Measurements from ENCODE around the gene AGBL1.
"Not testable (repeated sequence)": the region's sequence is repeated elsewhere in the genome, so short reads cannot be mapped to it uniquely, and the experiment has no call there.

The AGBL1 gene

DNA sequence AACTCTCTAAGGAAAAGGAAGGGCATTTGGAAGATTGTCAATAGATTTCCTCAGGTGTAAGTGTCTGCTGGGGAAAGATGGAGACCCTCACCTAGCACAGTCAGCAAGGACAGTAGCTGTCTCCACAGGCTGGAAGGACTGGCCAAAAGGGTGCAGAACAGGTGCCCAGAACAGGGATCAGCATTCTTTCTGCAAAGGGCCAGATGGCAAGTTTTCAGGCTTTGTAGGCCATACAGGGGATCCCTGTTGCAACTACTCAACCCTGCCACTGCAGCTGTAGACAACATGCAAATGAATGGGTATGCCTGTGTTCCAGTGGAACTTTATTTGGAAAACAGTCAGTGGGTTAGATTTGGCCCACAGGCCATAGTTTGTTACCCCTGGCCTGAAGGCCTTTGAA, 8.1 kb downstream of the AGBL1 start:
- DNase-seq, result no peak

DNA sequence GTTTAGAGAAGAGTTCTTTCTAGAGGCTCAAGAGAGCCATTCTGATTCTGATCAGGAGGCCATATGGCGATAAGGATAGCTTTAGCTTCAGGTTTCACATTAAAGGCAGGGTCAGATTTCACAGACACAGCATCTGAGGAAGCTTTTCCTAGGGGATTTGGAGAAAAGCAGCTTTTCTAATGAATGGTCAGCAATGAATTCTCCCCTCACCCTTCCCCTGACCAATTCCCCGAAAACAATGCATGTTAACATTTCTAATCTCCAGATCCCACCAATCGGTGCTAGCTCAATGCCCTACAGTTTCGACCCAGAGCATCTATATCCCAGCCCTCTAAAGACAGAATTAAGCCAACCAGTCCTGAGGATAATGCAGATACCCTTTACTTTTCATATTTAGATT, 9.8 kb downstream of the AGBL1 start:
- no peak for DNase-seq

DNA sequence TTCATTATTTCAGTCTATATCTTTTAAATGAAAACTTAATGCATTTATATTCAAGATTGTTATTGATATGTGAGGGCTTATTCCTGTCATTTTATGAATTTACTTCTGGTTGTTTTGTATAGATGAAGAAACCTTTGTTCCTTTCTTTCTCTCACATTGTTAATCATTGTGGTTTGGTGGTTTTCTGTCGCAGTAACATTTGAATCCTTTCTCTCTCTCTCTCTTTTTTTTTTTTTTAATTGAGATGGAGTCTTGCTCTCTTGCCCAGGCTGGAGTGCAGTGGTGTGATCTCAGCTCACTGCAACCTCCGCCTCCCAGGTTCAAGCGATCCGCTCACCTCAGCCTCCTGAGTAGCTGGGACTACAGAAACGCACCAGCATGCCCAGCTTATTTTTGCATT, 22.1 kb downstream of the AGBL1 start:
- no peak for DNase-seq

DNA sequence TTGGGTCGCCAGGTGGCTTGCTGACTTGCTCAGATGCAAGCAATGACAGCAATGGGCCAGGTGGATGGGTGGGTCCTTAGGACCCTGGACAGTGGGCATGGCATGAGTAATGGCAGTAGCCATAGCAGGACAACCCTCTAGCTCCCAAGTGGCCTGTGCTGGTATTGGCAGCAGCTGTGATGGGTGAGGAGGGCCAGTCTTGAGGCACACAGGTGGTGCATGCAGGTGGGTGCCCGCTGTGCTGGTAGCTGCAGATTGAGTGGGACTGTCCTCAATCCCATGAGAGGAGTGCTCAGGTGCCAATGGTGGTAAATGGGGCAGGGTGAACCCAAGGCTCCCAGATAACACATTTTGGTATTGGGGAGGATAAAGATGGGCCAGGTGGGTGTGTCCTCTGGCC, 24.2 kb downstream of the AGBL1 start:
- DNase-seq, result no peak

DNA sequence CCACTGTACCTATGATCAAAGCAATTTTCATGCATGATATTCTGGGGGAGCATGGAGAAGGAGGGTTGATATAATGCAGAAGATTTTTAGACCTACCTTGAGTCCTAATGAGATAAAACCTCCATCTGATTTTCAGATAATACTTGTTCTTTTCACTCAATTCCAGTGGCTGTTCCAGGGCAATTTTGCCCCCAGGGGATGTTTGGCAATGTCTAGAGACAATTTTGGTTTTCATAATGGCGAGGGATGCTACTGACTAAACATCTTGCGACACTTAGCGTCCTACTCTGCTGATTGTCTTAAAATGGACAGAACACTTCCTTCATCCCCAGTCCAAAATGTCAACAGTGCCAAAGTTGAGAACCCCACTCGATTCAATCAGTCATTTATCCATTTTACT, 26.6 kb downstream of the AGBL1 start:
- DNase-seq, result no peak

DNA sequence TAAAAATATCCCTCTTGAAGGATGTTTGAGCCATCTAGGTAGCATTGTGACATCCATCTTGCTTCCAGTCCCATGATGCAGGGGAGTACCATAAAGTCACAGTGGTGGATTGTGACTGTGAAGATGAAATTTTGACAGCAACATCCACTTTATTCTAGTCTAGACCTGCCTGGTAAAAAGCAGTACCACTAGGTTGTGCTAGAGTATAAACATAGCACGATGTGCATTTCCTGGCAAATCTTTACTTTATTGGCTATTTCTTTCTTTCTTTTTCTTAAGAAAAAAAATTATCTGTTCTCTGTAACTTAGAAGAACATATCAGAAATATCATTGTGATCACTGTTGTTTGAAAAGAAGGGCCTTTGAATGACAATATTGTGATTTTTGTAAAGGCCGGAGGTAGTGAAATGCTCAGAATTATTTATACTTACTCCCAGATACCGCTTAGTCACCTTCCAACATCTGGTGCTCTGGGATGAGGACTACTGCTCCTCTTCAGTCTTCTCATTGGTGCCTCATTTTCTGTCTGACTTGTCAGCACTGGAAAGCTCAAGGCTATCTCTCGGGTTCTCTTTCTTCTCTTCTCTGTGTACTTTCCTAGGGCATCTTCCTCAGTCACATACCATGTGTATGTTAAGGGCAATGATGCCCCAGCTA, 35.6 kb downstream of the AGBL1 start:
- DNase-seq, result no peak

DNA sequence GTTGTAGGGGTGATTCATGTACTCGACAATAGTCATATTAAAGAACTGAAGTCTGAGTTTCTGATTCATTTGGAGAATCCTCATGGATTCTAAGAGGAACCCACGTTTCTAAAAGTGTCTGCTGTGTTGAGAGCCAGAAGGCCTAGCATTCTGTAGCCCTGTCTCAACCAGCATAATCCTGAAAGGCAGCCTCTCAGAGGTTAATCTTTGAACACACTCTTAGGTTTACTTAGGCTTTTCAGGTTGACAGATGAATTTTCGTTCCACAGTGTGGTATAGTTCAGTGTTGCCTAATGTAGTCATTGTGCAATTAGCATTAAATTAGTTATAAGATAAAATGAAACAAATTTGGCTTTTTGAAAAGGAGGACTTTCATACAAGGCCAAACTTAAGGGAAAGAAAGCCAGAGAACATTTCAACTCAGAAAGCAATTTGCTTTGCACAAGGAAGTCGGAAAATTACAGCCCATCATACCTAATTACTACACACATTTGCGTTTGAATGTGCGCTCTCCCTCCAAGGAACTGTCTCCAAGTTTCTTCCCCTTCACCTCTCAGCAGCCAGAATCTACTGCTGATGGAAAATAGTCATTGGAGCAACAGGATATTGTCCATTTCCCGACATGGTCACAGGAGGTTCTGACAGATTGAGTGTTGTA, 42.0 kb downstream of the AGBL1 start:
- no peak for DNase-seq

DNA sequence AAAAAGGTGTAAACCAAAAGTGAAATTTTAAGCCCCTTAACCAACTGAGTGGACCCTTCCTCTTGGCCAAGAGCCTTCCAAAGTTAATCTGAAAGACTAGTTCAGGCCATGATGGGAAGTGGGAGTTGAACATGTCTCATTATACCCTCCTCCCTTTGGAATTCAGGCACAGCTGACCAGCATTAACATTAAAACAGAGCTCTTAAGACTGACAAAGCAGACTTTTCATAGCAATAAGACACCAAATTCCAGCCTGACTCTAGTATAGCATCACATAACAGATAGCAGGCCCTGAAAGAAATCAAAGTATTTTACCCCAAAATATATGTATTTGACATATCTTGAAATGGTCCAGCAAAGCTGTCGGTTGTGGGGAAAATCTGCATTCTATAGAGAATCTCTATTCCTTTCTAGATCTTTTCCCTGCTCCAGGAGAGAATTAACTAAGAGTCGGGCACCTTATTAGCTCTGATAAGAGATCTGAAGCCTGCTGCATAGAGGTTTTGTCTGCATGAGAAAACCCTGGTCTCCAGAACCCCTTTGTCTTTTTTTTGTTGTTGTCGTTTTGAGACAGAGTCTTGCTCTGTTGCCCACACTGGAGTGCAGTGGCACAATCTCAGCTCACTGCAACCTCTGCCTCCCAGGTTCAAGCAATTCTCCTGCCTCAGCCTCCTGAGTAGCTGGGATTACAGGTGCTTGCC, 43.2 kb downstream of the AGBL1 start:
- DNase-seq, result not testable (repeated sequence)

DNA sequence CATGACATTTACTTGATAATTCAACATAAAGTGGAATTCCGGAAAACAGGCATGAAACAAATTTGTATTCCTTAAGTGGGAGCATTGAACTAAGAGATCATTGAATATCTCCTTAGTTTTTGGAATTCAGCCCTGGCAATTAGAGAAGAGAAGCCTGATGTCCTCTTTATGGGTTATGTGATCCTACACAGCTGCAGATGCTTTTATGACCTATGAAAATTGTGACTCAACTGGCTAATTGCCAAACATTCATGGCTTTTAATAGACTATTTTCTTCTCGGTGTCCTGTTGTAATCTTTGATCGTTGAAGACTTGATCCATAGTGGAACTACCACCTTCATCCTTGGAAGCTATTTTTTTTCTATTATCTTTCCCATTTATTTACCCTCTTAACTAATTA, 46.1 kb downstream of the AGBL1 start:
- no peak for DNase-seq

DNA sequence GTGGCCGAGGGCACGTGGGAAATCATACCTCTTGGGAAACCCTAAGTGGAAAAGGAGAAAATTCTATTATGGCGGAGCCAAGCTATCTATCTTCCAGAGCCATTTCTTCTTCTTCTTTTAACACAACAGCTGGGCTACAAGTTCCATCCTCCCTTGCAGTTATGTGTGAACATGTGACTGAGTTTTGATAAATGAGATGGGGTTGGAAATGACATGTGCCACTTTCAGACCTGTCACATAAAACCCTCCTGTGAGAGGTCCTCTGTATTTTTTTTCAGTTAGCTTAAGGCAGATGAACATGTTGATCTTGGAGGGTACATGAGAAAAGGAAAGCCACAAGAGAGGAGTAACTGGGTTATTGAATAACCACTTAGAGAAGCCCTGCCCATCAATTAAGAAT, 47.9 kb downstream of the AGBL1 start:
- no peak for DNase-seq

DNA sequence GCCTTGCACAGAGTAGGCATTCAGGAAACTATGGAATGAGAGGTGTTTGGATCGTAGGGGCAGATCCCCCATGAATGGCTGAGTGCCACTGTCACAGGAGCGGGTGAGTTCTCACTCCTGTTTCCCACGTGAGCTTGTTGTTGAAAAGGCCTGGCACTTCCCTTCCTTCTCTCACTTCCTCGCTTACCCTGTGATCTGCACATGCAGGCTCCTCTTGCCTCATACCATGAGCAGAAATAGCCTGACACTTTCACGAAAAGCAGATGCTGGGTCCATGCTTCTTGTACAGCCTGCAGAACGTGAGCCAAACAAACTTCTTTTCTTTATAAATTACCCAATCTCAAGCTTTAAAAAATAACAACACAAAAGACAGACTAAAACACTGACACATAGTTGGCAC, 55.4 kb downstream of the AGBL1 start:
- no peak for DNase-seq

DNA sequence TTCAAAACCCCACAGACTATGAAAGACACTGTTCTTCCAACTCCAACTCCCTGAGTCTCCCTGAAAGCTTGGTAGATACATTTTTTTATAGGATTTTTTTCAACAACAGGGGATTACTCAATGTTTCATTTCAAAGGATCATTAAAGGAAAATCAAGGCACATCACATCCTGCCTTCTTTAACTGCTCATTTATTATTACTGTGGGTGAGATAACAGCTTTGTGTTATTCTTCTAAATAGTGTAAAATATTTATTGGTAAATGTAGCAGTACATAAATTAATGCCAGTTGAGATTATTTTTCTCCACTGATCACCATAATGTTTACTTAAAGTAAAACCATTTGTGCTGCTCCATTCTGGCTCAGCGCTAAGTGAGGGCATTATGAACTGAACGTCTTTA, 57.2 kb downstream of the AGBL1 start:
- no peak for DNase-seq

DNA sequence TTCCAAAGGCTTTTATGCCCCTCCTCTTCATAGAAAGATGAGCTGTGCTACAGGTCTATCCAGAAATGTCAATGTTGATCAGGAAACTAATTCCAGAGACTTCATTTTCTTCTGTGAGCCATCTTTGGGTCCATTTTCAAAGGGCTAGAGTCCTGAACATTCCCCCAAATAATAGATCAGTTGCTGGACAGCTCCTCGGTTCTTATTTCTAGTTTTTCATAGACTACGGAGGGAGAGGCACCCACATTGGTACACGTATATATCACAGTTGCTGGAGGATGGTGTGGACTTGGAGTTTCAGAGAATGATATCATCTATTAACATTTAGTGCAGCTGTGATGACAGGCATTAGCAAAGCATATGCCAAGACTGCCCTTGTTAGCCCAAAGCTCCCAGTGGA, 59.1 kb downstream of the AGBL1 start:
- DNase-seq, result no peak

DNA sequence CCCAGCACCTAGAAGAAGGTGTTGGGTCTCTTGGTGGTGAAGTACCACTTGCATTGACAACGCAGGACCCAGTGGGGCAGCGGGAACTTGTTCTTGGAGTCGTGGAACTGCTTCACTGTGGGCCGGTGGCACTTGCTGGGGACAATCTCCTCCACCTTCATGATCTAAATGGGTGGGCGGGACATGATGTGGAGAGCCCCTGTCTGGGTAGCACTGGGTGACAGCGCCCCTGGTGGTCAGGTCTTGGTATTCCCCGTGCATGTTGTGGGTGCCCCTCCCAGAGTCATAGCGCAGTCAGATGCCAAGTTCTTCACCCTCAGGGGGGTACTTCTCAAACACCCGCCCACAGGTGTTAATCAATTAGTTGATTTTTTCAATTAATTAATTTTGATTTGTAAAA, 60.2 kb downstream of the AGBL1 start:
- no peak for DNase-seq

DNA sequence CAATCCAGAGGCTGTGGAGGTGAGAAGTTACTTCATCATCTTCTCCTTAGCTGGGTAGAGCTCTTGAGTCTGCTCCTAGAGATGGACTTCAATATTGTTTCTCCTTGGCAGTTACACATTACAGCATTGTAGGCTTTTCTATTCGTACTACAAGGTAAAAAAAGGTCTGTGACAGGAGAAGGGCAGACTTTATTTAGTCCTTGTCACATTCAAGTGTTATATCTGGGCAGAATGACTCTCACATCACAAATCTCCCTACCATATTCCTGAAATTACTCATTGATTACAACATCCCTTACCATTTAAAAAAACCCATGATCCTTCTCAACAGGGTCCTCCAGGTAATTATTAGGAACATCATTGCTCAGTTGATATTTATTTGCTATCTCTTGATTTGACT, 75.0 kb downstream of the AGBL1 start:
- DNase-seq, result no peak

DNA sequence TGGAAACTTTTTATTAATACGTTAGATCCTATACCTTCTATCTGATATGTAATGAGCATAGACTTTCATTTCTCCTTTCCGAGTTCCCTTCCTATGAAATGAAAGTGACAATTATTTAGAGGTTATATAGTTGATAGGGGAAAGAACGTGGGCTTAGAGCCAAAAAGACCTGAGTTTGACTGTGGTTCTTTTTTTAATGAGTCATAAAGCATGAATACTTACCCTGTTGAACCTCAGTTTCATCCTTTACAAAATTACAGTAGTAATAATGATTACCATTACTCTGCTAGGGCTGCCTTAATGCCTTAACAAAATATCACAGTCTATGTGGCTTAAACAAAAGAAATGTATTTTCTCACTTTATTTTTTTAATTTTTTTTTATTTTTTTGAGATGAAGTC, 75.9 kb downstream of the AGBL1 start:
- no peak for DNase-seq

DNA sequence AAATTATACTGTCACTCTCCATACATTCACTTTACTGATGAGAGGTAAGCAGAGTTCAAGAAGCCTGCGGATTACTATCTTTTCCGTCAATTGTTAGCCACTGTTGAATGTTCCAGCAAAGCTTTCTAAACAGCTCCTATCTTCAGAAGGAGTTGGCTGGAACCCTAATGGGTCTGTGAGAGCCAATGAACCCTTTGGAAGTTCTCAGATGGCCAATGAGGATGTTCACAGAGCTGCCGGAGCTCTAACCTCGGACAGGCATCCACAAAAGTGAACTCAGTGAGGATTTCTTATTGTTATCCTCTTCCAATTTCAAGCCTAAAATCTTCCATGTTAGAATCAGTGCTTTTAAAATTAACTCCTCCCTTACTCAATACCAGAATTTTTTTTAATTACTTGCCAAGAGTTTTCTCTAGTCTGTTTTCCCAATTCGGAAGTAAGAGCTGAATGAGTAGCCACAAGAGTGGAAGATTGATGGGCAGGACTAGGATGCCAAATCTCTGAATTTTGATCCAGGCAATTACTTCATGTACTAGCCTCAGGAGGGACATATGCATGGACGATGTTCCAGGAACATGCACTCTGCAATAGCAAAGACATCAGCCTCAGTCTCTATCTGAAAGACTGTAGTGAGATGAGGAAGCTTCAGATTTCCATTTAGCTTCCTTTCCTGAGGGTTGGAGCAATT, 78.1 kb downstream of the AGBL1 start:
- DNase-seq, result no peak

DNA sequence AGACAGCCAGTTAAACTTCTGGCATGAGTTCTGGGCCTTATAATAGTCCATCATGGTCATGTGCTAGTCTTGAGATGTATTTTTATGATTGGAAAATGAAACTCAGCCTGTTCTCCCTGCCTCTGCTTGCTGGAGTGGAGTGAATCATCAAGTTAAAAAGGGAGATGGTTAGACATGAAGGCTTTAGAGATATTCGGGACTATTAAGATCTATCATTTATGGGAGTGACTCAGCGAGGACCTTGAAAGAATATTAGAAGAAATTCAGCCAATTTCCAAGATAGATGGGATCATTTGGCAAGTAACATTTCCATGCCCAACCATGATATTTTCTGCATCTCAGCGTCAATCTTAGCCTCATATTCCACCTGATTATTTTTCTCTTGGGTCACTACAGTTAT, 79.8 kb downstream of the AGBL1 start:
- DNase-seq, result no peak

DNA sequence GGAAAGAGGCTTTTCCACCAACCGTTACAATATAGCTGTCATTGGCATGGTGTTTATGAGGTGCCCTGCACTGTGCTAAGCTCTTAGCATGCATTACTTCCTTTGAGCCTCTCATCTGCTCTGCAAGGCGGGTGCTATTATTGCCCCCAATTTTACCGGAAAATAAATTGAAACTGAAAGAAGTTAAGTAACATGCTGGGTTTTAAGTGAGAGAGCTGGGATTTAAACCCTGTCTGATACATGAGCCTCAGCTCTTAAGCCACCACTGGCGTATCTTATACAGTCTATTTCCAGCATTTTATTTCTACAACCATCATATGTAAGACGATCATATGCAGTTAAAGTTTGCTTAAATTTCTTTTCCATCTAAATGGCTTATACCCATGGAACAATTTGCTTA, 81.6 kb downstream of the AGBL1 start:
- no peak for DNase-seq

DNA sequence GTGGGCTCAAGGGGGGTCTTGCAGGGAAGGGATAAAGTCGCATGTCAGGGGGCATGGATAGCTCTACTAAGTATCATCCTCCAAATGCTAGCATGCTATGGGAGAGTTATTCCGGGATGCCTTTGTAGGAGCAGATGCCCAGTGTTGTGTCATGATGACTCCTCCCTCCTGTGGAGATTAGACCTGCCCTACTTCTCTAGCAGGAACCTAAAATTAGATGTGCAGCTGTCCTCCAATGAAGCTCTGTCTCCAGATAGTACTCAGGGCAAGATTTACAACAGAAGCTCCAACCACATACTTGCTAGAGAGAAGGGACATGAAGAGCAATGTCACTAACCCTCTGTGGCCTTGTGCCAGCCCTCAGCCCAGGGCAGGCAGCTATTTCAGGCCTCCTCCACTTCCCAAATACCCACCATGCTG, 82.5 kb downstream of the AGBL1 start:
- no peak for DNase-seq

DNA sequence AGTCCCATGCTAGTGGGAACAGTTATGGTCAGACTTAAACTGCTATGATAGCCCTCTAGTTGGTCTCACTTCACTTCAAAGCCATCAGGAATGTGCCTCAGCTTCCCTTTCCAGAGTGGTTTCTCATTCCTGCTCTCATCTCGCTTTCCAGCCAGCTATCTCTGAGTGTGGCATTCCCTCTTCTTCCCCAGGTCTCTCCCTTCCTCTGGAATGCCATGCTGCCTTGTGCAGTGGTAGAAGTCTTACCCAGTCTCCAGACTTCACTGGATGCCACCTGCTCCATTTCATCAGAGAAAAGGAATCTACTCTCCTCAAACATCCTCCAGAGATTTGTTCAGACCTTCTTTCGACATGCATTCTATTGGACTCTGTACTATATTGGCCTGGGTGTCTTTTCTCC, 83.0 kb downstream of the AGBL1 start:
- no peak for DNase-seq

DNA sequence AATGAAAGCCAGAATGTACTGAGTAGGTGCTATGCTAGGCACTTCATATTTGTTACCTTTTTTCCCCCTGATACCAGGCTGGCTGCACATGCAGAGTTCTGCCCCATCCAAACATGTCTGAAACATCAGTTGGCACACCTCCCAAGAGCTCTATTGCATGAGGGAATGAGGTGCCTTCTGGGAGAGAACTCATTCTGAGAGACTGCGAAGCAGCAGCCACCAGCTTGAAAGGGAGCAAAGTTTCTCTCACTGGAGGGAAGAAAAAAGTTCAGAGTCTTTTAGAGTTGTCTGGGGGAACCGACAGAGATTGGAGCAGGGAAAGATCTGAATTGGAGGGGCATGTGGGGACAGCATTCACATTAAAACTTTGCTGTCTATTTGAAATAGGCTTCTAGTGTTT, 84.1 kb downstream of the AGBL1 start:
- DNase-seq, result no peak

DNA sequence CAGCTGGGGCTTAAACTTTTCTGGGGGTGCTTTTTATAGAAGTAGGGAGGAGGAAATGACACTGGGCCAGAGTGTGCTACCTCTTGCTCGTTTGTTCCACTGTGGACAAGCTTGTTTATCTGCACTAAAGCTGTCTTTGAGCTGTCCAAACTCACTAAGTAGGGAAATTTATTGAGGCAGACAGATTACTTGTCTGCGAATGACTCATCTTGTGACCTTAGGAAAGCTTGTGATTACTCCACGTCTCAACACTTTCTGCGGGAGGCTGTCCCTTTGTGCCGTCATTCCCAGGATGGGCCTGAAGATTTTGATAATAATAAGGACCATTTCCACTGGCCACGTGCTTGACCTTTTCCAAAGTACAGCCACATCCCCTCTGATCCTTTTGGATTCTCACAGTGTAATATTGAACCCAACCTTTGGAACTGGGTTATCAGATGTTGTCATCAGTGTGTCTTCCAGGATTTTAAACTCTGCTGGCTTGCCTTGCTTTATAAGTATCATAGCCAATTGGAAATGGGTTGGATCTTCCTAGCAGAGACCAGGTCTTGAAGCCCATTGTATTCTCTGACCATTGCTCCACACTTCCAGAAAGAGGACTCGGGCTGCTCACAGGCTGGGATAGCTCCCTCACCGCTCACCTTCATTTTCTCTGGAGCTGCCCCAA, 84.7 kb downstream of the AGBL1 start:
- DNase-seq, result no peak

Data from CD4-positive, alpha-beta T cell treated with Interleukin-10 for 1 hour (primary cell).